HG03064 (cell line): ENCODE data around the gene DPYSL4.

ENCODE experiments used
- ATAC-seq: cut with Tn5 transposase; IDR thresholded peaks from one replicate; pipeline ENCODE4 v1.9.1; 2021; ENCODE audit warnings: low read depth; ENCODE audit not compliant: unreplicated experiment

Gene DPYSL4

DNA sequence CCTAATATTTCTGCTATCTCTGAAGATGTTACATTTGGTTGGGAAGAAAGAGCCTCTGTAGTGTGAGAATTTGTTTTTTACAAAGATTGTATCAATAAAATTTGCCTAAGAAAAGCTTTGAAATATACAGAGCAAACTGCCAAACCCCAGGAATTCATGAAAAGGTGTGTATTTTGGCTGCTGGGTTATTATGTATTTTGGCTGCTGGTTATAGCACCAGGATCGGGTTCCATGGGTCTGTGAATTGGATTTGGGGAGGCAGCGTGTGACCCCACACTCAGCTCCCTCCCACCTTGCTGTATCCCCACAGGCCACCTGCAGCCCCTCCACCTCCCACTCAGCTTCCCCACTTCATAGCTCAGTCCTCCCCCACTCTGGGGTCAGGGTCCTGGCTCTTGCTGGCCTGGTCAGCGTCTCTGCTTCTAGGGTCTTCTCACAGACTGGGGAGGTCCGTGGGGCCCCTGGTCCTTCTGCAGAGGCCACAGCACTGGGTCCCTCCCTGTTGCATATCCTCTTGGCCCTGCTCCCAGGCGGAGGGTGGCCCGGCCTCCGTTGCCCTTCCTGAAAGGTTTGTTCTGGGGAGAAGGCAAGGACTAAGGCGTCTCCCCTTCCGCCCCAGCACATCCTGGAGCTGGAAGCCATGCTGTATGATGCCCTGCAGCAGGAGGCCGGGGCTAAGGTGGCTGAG, 24.0 kb upstream of the DPYSL4 start:
- ATAC-seq, result no peak

DNA sequence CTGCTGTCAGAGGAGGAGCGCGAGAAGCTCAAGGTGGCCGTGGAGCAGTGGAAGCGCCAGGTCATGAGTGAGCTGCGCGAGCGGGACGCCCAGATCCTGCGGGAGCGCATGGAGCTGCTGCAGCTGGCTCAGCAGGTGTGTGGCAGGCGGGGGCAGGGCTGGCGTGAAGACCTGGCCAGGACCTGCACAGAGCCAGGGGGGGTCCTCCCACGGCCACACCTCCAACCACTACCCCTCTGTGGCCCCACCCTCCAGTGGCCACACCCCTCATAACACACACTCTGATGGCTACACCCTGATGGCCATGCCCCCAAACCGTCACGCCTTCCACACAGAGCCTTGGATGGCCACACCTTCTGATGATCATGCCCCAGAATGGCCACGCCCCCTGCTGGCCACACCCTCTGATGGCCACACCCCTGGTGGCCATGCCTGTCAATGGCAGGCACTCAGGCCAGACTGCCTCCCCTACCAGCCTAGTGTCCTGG, 23.4 kb upstream of the DPYSL4 start:
- no peak for ATAC-seq

DNA sequence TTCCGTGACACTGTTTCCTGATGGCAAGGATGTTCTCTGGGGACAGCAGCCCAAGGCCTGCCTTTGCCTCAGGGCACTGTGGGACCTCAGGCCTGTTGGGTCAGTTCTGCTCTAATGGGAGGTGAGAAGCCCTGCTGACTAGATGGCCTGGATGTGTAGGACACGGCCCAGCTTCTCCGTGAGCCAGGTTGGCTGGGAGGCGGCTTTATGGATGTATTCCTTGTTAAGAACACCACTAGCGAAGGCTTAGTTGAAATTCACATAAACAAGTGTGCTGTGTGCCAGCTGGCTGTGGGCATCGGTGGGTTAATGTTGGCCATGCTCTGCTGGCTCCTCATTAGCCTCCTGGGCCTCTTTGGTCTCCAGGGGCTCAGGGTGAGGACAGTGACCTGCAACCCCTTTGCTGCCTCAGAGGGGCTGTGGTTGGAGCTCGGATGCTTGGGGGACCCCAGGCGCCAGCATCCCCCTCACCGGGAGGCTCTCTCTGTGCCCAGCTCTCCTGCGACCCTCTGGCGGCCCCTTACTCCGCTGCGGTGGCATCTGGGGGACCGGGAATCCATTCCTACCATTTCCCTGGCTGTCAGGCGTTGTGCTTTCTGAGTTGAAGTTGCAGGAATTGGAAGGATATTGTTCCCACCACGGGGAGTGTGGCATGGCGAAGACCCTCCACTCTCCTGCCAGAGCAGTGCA, 22.8 kb upstream of the DPYSL4 start:
- ATAC-seq, result no peak

DNA sequence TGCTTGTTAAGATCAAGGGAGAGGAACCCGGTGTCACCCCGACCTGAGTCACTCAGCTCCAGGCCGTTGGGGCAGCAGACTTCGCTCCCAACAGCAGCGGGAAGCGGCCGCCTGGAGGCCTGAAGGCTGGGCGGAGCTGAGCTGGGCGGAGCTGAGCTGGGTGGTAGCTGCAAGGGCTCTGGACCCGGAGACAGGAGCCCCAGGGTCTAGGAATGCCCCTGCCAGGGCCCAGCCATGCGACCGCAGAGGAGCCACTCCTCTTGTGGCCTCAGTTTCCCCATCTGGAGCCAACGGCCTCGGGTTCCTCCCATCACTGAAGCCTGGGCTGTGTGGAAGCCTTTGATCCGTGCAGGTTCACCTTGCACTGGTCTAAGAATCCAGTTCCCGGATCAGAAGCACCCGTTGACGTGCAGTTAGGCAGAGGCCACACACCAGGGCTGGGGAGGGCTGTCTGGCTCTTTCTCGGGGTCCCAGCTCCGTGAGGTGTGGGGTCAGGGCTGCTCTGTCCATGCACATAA, 21.9 kb upstream of the DPYSL4 start:
- no peak for ATAC-seq

DNA sequence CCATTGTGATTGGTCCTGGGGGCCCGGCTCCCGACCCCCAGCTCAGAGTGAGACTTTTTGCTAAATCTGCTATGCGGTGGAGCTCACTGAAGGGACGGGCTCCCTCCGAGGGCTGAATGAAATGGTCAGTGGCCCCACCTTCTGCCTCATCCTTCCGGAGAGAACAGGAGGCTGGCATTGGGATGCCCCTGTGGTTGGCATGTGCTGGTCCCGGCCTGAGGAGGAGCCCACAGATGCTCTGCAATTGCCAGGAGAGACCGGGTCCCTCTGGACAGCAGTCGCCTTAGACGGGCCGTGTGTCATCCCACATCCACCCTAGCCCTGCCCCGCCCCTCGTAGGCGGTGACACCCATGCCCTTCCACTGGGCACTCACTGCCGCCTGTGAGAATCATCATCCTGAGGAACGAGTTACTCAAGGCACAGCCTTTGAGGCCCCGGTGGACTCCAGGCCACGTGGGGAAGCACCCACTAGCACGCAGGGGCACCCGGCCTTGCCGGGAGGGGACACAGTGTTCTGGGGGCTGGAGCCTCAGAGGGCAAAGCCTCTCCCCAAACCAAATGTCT, 21.2 kb upstream of the DPYSL4 start:
- no peak for ATAC-seq

DNA sequence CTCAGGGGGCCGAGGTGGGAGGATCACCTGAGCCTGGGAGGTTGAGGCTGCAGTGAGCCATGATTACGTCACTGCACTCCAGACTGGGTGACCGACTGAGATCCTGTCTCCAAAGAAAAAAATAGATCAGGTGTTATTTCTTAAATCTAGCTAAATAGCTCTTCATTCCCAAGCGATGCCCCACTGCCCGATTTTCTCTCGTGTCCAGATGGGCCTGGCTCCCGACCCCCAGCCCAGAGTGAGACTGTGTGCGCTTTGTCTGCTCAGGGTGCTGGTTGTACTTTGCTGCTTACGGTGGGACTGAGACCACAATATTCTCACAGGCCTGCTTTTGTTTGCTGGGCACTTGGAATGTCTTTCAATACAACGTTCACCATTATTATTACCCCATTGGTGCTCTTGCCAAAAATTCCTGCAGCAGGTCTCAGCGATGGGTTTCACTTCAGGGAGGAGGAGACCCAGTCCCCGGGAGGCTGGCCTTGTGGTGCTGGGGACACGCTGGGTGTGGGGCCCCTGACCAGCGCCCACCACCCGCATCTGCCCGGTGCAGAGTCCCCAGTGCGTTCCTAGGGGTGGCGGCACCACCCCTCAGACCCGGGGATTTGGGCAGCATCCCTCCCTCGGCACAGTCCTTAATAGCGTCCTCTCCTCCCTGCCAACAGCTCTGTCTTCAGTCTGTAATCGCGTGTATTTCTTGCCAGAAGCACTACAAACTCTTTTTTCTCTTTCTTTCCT, 20.4 kb upstream of the DPYSL4 start:
- no peak for ATAC-seq

DNA sequence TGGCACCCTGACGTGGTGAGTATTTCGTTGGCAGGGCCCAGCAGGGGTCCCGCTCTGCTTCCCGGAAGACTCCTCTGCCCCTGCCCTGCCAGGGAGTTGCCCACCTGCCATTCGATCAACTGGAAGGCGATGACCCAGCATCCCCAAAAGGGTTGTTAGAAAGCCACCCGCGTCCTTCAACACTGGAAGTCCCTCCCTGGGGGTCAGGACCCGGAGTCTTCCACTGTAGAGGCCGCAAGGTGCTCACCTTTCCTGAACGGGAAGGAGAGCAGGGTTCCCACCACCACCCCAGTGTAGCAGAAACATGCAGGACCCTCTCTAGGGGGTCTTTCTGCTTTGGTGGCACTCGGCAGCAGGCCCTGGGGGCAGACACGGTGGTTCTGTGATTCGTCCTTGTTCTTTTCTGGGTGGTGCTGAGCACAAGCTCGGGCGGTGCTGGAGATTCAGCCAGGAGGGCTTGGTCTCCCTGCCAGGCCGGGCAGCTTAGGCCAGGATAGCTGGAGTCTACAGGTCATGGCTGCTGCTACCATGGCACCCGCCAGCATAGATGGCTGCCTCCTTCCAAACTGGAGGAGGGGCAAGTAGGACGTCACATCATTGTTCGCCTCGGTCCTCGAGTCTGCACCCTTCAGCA, 19.6 kb upstream of the DPYSL4 start:
- no peak for ATAC-seq

DNA sequence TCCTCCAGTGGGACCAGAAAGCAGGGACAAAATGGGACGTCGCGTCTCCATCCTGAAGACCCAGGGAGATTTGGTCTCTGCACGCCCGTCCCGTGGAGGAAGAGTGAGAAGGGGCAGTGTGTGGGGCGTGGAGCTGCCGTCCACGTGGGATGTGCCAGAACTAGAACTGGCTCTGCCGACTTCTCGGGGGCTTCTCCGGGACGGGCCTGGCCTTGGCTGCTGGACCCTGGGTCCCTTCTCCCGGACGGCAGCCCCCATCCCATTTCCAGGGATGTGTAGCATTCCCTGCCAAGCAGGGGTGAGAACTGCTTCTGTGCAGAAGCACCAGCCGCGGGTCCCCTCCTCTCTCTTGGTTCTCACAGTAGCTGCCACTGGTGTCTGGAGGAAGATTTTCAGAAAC, 18.8 kb upstream of the DPYSL4 start:
- ATAC-seq, result no peak

DNA sequence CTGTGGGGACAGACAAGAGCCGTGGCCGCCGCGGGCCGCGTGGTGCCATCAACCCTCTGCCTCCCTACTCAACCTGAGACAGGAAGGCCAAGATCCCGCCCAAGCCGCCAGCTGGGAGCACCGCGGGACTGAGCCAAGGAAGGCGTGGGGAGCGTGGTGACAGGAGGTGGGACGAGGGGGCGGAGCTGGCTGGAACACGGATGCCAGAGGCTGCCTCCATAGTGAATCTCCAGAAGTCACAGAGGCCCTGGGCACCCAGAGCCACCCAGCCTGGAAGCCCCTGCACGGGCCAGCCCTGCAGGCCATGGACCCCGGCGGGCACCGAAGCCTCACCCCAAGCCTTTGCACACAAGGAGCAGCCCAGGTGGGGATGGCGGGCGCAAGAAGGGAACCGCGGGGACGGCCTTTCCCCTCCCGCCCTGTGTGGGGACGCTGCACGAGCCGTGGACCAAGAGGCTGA, 18.1 kb upstream of the DPYSL4 start:
- ATAC-seq, result no peak

DNA sequence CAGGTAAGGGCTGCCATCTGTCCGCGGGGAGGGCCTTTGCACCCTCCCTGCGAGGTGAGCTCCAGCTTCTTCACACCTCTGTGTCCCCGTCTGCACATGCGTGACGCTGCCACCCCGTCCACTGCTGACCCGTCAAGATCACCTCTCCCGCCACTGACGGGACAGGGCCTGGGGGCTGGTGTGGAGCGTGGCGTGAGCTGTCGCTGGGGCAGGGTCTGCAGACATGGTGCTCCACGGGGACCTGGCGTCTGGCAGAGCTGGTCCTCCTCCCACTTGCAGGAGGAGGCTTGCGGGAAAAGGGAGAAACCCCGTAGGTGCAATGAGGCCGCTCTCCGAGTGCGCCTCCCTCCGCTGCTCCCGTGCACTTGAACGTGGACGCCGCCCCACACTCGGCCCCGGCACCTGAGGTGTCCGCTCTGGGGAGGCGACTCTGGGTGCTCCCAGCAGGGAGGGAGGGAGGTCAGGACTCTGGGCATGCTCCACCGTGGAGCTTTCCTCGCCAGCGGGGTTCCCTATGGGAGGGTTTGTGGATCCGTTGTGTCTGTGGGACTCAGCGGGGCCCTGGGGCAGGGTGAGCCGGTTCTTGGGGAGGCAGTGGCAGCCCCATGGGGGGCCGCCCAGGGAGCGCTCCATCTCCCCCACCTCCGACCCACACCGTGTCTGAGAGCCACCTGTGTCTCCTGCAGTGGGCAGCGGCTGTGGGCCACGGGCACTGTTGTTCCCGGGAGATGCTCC, 17.6 kb upstream of the DPYSL4 start:
- no peak for ATAC-seq

DNA sequence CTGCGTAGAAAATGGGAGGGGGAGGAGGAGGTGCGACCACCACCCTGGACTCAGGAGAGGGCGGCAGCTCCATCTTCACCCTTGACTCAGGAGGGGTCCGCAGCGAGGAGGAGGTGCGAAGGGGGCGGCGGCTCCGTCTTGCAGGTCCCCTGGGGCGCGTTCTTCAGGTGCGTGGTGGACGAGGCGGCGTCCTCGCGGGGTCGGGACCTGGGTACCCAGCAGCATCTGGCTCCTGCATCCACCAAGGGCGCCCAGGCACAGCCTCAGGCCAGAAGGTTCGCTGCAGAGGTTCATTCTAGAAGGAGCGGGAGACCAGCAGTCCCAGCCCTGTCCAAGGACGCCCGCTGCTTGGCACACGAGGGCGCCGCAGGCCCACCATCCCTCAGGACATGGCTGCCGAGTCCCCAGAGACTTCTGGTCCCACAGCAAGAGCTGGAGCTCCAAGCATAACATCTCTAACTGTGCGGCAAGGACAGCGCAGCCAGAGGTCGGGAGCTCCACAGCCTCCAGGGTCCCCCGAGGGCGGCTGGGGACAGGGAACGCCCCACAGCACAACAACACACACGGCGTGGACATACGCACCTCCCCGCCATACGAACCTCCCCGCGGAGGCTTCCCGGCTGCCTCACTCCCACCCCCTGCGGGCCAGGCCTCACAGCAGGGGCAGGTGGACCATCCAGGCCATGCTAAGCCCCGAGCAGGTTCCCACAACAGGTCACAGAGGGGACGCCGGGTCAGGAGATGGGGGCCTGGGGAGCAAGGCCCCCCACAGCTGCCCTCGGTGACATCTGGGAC, 16.8 kb upstream of the DPYSL4 start:
- no peak for ATAC-seq

DNA sequence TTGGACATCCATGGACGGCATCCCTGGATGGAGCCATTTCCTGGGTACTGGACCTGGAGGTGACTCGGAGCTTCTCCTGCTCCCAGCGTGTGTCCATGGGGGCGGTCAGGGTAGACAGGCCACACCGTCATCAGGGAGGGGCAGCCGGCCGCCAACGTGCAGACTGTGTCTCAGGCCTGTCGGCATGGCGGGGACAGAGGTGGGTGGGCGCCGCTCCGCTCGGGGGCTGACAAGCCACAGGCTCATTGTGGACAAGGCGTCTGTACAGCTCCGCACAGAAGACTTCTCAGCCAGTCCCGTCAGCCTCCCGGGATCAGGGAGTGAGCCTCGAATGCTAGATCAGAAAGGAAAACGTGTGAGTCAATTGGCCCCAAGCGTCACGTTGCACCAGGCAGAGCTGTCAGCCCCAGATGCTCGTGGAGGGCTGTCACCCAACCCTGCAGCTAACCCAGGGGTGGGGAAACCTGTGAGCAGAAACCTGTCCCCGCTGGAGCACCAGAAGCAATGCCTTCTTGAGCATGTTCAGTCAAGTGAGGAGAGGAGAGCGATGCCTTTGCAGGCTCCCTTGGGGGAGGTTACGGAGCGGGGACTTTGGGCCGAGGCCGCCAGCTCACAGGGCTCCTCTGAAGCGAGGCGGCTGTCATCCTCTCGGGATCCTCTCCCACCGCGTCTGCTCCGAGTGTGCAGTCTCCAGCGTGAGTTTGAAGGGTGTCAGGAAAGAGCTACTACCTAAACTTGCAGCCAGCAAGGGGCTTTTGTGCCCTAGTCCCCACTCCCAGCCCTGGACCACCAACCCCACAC, 16.0 kb upstream of the DPYSL4 start:
- no peak for ATAC-seq

DNA sequence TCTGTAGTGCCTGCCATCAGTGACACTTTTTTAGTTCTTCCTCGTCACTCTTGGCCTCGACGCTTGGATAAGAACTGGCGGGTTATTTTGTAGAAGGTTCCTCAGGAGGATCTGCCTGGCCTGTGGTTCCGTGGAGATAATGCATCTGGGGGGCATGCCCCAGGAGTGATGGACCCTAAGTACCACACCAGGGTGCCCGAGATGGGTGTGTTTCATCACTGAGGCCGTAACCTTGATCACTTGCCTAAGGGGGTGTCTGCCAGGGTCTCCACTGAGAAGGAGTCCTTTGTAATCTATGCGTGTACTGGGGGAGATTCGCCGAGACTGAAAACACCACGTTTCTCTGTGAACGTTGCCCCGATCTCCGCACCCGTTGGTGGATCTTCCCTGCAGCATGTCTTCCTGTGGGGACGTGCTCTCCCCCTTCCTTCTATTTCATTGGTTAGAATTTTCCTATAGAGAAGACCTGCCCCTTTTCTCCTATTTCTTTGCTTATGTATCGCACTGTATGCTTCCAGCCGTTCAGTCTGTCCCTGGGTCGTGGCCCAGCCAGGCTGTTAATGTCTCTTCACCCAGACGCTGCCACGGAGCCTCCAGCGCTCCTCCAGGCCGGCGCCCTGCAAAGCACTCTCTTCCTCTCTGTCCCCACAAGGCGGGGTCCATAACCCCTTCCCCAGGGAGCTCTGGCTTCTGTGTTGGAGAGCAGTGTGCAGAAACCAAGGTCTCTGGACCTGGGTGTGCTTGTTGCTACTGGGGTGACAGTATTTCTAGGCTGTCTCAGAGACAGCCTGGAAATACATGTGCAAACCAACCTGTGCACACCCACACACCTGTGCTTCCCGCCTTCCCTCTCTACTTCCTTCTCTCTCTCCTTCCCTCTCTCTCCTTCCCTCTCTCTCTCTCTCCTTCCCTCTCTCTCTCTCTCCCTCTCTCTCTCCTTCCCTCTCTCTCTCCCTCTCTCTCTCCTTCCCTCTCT, 14.4 kb upstream of the DPYSL4 start:
- ATAC-seq, result no peak

DNA sequence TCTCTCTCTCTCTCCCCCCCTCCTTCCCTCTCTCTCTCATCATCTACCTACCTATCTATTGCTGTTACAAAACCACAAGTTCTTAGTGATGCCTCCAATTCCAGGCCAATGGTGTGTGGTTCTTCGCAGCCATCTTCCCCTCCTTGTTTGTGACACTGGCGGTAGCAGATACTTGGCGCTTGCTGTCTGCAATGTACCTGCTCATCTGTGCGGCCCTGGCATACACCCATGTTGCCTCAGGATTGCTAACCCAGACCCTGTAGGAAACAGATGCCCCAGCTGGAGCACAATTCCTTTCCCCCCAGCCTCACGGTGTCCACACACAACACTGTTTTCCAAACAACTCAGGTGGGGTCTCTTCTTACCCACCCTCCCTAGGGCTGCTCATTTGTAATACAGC, 13.6 kb upstream of the DPYSL4 start:
- ATAC-seq, result no peak

DNA sequence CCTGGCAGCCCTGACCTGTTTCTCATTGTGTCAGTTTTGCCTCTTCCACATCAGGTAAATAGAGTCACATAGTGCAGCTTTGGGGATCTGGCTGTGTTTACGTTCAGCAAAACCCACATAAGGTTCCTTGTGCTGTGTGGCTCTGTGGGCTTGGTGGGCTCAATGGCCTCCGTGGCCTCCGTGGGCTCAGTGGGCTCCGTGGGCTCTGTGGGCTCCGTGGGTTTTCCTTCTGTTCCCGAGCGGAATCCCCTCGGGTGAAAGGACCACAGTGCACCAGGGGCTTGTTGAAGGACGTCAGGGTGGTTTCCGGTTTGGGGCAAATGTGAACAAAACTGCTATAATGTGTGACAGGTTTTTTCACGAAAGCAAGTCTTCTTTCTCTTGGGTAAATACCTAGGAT, 12.5 kb upstream of the DPYSL4 start:
- ATAC-seq, result no peak

DNA sequence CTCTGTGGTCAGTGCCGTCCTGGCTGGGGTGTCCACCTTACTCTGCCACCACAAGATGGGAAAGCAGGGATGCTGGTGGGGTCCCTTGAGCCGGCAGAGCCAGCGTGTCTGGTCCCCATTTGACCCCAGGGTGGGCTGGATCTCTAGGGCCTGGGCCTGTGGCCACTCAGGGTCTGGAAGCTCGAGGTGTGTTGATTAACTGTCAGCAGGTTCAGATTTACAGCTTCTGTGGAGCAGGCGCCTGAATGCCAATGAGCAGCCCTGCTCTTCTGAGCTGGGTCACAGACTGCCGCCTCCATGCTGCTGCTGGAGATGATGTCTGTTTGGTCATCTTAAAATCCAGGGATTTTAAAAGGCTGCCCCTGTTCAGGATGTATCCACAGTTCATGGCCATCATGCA, 11.3 kb upstream of the DPYSL4 start:
- ATAC-seq, result no peak

DNA sequence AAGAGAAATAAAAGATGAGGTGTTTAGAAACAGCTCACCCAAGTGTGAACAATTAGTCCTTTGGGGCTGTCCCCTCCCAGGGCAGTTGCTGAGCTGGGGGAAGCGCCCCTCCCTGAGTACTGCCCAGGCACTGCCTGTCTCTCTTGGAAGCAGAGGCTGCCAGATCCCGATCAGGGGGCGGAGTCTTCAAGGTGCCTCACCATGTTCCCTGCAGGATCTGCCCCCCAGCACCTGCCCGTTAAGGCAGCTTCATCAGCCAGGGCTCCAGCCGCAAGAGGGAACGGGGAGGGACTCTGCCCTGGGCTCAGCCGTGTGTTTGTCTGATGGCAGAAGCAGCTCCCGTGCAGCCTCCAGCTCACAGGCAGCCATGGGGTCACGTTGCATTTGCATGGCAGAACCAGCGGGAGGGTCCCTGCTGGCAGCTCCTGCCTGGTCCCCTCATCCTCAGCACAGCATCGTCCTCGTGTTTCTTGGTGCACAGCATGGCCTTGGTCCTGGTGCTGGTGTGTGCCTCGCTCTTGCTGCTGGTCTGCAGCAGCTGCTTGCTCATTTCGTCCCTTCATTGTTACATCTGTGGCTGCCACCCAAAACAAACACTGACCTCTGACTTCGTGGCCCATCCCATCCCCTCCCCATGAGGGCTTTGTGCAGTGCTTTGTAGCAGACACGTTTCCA, 10.7 kb upstream of the DPYSL4 start:
- no peak for ATAC-seq
